ENCODE measurements around the gene PSD. TPM values are rescaled to one million over a fixed set of nuclear protein-coding genes. Genes with fewer than 3 reads are reported as not detected.

PSD gene
- total and polyA plus RNA-seq, 9 of the 15 experiments (the other 6 are each of a cell fraction or from before 2014, with no cell fraction given), result 0.11 to 1.7 (median 0.54) TPM; not detected in 2

- no peak for TF ChIP-seq RREB1 (CRISPR knock-in tag; IDR thresholded peaks at IDR 0.05)
- TF ChIP-seq ZBTB40 (IDR thresholded peaks at IDR 0.05), result no peak
- no peak for TF ChIP-seq ZBTB40 (CRISPR knock-in tag; IDR thresholded peaks at IDR 0.05)
- TF ChIP-seq FOXP1 (CRISPR knock-in tag; IDR thresholded peaks at IDR 0.05), result no peak
- no peak for TF ChIP-seq ZC3H11A (IDR thresholded peaks at IDR 0.05; ENCODE audit: low read depth, low read length)
- TF ChIP-seq ZNF347 (CRISPR knock-in tag; IDR thresholded peaks at IDR 0.05; ENCODE audit: low read depth), result no peak
- no peak for TF ChIP-seq PCBP2 (IDR thresholded peaks at IDR 0.05; ENCODE audit: low read depth, low read length, poor library complexity, severe bottlenecking)
- 0 out of 2 replicates have a peak, but pooled peaks have one; percentile 48 for TF ChIP-seq ZNF511 (CRISPR knock-in tag; IDR thresholded peaks at IDR 0.05)
- TF ChIP-seq LCOR (CRISPR knock-in tag; IDR thresholded peaks at IDR 0.05), result no peak
- no peak for TF ChIP-seq ARNT (IDR thresholded peaks at IDR 0.05)
These were observed 4.1 kb upstream of the PSD start (continued) for GRCh38 chr10:102422545-102423129.
